Stimulated activated CD4-positive, alpha-beta T cell treated with anti-CD3 and anti-CD28 coated beads, Interleukin-2, amount 100 ng/mL, for 48 hours (primary cell): ENCODE results near the gene PSORS1C2.

ENCODE experiments used
- DNase-seq, 2 donors: peaks; one replicate each; pipeline ENCODE4 v3.0.0-alpha.2; 2020

Gene PSORS1C2

DNA sequence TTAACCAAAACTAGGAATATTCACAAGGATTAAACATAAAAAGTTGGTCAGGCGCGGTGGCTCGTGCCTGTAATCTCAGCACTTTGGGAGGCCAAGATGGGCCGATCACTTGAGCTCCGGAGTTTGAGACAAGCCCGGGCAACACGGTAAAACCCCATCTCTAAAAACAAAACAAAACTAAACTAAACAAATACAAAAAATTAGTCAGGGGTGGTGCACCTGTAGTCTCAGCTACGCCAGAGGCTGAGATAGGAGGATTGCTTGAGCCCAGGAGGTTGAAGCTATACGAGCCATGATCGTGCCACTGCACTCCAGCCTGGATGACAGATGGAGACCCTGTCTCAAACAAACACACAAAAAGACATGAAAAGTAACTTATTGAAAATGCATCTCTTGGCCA lies 3.2 kb downstream of the PSORS1C2 start:
- no peak for DNase-seq

GRCh38 chr6:31132806-31133205 lies 6.1 kb downstream of the PSORS1C2 start:
- no peak for DNase-seq

DNA sequence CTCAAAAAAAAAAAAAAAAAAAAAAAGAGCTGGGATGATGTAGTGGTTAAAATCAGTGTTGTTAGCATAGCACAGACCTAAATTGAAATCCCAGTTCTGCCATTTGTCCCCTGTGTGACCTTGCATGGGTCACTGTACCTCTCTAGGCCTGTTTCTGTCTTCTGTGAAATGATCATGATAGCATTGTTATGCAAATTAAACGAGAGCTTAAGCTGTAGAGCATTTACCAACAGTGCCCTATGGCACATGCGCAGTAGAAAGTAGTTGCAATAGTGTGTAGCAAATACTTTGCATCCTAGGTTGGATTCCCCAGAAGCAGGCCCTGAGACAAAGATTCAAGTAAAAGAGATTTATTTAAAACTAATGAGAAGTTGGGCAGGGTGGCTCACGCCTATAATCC lies 7.3 kb downstream of the PSORS1C2 start:
- DNase-seq = no peak

DNA sequence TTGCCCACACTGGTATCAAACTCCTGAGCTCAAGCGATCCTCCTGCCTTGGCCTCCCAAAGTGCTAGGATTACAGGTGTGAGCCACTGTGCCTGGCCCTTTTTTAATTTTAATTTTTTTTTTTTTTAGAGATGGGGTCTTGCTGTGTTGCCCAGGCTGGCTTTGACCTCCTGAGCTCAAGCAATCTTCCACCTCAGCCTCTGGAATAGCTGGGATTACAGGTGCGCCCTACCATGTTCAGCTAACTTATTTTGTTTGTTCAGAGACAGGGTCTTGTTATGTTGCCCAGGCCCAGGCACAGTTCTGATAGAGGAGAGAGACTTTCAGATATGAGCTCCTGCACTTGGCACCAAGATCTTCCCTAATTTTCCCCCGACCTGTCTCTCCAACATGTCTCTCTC lies 8.1 kb downstream of the PSORS1C2 start:
- DNase-seq = no peak

DNA sequence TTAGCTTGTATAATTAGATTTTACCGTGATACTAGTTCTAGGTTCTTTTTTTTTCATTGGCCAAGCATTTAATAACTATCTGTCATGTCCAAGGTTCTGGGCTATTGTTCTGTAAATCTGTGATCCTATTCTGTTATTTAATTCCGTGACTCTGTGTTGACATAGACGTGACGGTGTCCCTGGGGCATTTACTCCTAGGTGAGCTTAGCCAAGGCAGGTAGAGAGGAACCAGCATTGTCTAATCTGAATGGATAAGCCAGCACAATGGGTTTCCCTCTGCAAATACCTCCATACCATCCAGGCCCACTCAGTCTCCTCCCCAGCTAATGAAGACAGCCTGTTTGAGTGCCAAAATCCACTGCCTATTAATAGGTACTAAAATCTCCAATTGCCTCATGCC lies 9.7 kb downstream of the PSORS1C2 start:
- no peak for DNase-seq

DNA sequence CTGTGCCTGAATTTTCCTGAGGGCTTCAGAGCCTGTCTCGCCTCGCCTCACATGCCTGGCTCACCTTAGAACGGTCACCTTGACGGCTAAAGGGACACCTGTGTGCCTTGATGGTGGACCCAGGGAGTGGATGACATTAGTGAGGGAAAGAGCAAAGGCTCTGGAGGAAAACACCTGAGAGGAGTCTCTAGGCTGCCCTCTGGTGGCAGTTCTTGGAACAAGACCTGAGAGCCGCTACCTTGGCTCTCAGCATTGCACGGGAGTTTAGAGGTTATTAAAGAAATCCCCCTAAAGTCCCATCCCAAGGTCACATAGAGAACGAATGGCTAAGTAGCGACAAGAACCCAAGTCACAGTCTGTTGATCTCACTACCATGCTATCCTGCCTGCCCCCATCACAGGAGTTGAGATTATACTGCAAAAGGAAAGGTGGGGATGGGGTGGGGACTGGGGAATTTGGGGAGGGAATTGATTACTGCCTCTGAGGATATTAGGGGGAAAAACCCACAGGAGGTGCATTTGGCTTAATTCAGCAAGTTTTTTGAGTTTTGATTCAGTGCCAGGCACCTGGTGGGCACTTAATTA lies 10.7 kb downstream of the PSORS1C2 start:
- peak; percentile 81 to 84 for DNase-seq

DNA sequence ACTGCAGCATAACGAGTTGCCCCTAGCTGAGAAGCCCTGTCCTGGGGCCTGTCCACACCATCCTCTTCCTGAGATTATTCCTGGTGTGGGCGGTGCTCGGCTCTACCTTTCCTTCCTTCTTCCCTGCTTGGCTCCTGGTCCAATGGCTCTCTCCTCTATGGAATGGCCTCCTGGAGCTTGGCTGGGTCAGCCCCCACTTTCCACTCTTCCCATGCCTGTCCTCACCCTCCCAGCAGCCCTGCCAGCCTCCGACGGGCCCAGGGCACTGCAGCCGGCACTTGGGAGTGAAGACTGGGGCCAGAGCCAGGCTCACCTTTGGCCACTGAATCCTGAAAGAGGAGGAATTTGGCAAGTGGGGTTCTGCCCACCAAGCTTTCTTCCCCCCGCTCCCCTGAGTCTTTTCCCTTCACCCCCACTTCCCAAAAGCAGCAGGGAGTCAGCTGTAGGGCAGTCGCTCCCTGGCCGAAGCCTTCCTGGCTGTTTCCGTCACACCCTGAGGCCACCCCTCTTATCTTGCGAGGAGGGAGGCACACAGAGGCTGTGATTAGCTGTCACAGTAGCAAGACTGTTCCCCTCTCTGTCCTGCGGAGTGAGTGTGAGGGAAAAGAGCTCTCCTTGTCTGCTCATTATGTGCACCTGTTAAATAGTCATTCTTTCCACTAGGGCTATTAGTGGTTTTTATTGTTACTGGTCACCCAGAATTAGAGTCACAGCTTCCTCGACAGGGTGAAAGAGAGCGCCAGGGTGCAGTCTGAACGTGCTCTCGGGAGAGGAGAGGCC lies 12.3 kb downstream of the PSORS1C2 start:
- no peak for DNase-seq

- DNase-seq = no peak
These were observed 13.1 kb downstream of the PSORS1C2 start for GRCh38 chr6:31125586-31126363.

DNA sequence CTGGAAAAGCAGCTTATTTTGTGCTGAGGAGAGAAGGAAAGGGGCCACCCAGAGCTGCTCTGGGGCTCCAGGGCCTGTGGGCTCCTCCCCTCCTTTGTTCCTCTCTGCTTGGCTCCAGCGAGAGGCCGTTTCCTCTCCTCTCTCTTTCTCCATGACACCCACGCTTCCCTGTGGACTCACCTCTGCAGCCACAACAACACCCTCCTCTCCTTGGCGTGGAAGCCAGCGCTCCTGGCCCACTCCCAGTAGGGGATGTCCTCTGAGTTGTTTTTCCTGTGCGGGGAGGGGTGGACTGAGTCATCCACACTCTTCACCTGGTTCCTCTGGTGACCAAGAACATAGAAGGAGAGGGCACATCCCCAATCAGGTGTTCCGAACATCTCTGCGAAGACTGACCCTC lies 13.7 kb downstream of the PSORS1C2 start:
- DNase-seq = no peak

DNA sequence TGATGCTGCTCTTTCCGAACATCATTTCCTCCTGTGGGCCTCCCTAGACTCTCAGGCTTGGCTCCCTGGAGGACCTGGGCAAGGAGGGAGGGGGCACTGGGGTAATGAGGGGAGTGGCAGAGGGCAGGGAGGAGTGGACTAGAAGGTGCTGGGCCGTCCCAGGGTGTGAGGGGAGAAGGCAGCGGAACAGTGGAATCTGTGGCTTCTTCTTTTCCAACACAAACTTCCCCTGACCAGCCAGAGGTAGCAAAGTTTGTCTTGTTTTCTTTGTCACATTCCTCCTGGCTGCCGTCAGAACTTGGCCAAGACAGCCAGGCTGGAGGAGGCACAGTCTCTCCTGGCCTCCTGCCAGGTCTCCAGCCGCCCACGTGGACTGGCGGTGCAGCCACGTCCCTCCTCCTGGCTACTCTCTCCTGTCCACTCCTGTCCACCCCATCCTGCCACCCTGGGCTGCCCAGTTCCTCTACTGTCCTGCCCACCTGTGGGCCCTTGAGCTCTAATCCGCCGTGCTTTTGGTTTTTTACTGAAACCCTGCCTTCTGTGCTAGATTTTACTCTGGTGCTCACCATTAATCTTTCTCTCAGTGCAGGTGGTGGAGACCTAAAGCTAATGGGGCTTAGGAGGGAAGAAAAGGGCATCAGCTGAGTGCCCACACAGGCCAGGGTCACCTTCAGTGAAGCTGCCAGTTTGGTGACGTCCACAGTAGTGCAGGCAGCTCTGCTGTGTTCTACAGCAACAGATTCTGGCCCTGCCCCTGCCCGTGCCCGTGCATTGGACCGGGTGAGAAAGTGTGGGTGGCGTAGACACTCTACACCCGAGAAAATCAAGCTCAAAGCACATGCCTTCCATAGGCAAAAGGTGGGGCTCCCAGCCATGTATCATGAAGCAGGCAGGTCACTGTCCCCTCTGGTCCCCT lies 15.8 kb downstream of the PSORS1C2 start:
- DNase-seq = no peak

DNA sequence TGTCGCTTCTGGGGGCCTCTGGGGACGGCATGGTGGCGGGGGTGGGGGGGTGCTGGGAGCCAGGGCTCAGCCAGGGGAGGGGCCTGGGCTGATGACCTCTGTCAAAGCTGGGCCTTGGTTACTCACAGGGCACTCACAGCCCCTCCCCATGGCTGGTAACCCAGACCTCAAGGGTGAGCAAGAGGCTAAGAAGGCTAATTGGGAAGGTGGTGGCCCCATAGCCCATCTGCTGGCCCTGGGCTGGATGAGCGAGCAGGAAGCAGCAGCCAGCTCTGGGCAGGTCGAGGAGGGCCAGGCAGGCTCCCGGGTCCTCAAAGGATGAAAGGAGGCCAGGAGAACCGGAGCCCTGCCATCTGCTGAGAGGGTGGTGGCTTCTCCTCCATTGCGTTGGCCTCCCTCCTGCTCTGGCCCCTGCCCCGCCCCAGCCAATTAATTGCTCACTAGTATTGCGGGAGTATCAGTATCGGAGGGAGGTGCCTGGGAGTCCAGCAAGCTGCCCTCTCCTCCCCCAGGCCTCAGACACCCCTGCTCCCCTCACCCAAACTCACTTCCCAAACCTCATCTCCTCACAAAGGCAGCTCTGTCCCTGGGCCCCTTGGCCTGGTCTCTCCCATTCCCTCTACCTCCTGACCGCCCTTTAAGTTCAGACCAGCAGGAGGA lies 17.6 kb downstream of the PSORS1C2 start:
- no peak for DNase-seq

DNA sequence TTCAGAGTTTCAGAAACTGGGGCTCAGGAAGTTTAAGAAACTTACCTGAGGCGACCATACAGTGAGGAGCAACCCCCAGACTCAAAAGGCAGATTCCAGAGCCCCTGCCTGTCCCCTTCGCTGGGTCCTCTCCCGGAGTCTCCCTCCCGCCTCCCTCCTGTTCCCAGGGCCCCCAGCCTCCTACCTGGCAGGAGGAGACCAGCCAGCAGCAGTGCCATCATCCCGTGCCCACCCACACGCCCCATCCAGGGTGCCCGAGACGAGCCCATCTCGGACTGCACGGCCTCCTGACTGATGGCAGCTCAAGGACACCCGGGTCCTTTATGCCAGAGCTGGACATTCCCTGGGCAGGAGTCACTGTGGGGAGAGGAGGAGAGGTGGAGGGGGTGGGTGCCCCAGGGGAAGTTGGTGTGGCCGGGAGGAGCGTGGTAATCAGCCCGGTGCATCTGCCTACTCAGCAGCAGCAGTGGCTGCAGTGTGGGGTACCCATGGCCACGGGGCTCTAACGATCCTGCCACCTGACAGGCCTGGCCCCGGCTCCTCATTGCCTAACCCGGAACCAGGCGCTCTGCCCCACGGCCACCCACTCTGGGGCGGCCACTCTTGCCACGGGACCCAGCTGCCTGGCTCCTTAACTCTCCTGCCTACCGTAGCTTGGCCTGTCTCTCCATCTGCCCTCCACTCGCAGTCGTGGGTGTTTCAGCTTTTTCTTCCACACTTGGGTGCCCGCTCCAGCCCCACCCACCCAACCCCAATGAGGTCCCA lies 18.5 kb downstream of the PSORS1C2 start, which contains the start of gene CDSN:
Gene CDSN, minus strand, starts transcription at position 296 of the 765 bp plus-strand sequence. Its CDS starts 27 bp downstream, at position 269.
- DNase-seq = no peak

GRCh38 chr6:31118178-31118577 lies 20.7 kb downstream of the PSORS1C2 start:
- no peak for DNase-seq

DNA sequence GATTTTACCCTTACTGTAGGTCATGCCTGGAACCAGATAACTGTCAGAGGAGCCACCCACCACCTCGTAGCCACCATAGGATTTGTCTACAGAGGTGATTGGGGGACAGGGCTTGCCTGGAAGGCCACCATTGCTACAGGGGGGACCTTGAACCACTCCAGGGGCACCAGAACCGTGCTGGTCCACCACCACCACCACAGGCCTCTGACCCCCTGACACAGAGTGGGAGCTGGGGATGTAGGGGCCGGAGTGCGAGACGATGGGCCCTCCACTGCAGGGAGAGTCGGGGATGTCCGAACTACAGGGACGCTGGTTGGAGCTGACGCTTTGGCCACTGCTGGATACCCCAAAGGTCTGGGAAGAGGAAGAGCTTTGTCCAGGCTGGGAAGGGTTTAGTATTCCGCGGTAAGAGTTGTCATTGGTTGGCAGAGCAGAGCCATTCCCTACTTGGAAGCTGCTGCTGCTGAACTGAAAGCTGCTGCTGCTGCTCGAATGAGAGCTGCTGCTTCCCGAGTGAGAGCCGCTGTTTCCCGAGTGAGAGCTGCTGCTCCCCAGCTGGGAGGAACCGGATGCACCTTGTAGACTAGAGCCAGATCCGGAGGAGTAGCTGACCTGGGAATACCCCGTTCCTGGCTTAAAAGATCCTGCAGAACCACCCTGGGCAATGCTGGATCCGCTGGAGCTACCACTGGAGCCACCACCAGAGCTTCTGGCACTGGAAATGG lies 22.0 kb downstream of the PSORS1C2 start:
- no peak for DNase-seq

GRCh38 chr6:31115941-31116560 lies 22.8 kb downstream of the PSORS1C2 start:
- DNase-seq = no peak

GRCh38 chr6:31114970-31115849 lies 23.7 kb downstream of the PSORS1C2 start:
- no peak for DNase-seq

- DNase-seq = no peak
These were observed 24.4 kb downstream of the PSORS1C2 start, which contains the start of gene PSORS1C1 for GRCh38 chr6:31114541-31114878. PSORS1C1 (plus strand) TSS chr6:31114800; CDS start chr6:31129633, 14,833 bp downstream.

DNA sequence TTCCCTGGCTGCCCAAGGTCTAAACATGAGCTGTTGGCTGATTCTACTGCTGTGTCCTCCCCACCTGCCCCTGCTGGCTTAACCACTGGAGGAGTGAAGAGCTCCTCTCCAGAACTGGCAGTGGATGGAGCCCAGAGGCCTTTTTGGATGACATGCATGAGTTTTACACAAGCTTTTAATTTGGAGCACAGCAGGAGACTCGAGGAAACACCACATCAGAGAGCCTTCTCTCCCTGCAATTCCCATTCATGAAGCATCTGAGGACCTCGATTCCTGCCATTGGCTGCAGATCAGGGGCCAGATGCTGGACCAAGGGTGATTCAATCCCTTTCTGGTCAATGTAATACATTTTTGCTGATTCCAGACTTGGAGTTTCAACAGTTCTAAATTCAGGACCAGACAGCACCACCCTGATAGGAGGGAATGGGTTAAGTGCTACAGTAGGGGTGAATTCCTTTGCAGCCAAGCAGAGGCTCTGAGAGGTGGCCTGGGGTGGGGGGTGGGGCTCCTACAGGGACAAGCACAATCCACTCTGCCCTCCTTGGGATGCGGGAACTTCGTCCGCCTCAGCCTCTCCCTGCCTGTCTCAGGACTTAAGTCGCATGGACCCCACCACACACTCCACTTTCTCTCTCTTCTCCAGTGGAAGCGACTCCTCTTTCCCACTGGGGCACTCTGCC lies 24.9 kb downstream of the PSORS1C2 start:
- no peak for DNase-seq
